Fibroblast of mammary gland (primary cell): ENCODE measurements around the gene TFIP11.

Experiments
- DNase-seq: peaks from one replicate; pipeline ENCODE4 v3.0.0-alpha.2; 2010; ENCODE audit warnings: low read depth
- H3K4me3 ChIP-seq: 2 replicates; pipeline ENCODE4 v1.5.1; 2011; ENCODE audit warnings: low read depth, mild to moderate bottlenecking, low read length, moderate library complexity; ENCODE audit not compliant: control insufficient read depth
- CTCF ChIP-seq: conservative IDR thresholded peaks from 2 replicates; pipeline ENCODE4 v1.5.1; 2011; ENCODE audit warnings: low read depth, low read length, inconsistent platforms; ENCODE audit not compliant: control insufficient read depth, insufficient read depth

The TFIP11 gene

GRCh38 chr22:26522592-26522991, 10.3 kb upstream of the TFIP11 start:
- no peak overlapping the region for H3K4me3 ChIP-seq
- TF ChIP-seq CTCF = no peak
- no peak for DNase-seq

GRCh38 chr22:26522012-26522411, 9.7 kb upstream of the TFIP11 start:
- no peak for TF ChIP-seq CTCF
- no peak for DNase-seq
- no peak overlapping the region for H3K4me3 ChIP-seq

- no peak for TF ChIP-seq CTCF
- no peak overlapping the region for H3K4me3 ChIP-seq
- DNase-seq = no peak
Observed at GRCh38 chr22:26517429-26517828, 5.2 kb upstream of the TFIP11 start.

GRCh38 chr22:26516503-26516902, 4.2 kb upstream of the TFIP11 start:
- no peak for TF ChIP-seq CTCF
- DNase-seq = no peak
- no peak overlapping the region for H3K4me3 ChIP-seq

GRCh38 chr22:26515931-26516330, 3.7 kb upstream of the TFIP11 start:
- no peak for DNase-seq
- no peak for TF ChIP-seq CTCF

GRCh38 chr22:26514419-26515161, 2.3 kb upstream of the TFIP11 start:
- H3K4me3 ChIP-seq = no peak overlapping the region
- TF ChIP-seq CTCF = no peak
- DNase-seq = no peak

More at GRCh38 chr22:26515931-26516330, 3.7 kb upstream of the TFIP11 start:
- H3K4me3 ChIP-seq = no peak overlapping the region
